Body of pancreas (tissue), 4 donors: ENCODE results near the gene CCDC116. TPM values are rescaled to one million over a fixed set of nuclear protein-coding genes. Genes with fewer than 3 reads are reported as not detected.

Experiments used
- ATAC-seq: fragments of 150-250 bp; one replicate; pipeline ENCODE4 v1.9.1; 2016
- DNase-seq, 4 donors: peaks; one replicate each; pipeline ENCODE4 v3.0.0-alpha.2; 2019
- H3K27ac ChIP-seq, 4 donors: fragments of 200-600 bp; sonication (generic); 1 replicate in 3 of 4; 2 replicates in 1 of 4; pipeline versions ENCODE4 v1.5.1 to v1.6.1; 2016 to 2019; ENCODE audit warnings: mild to moderate bottlenecking in 1 of 4, mixed read lengths in 1 of 4, moderate library complexity in 1 of 4
- H3K27me3 ChIP-seq, 2 donors: fragments of 200-600 bp; sonication (generic); one replicate each; pipeline ENCODE4 v1.6.0; 2016; ENCODE audit warnings: mild to moderate bottlenecking in 1 of 2
- H3K36me3 ChIP-seq, 2 donors: fragments of 200-600 bp; sonication (generic); replicated peaks in 1 of 2; 2 replicates each; pipeline ENCODE4 v1.5.1; 2016; ENCODE audit warnings: low read depth in 2 of 2; ENCODE audit not compliant: insufficient read depth in 1 of 2
- H3K4me1 ChIP-seq: fragments of 200-600 bp; sonication (generic); one replicate; pipeline ENCODE4 v1.6.0; 2016
- H3K4me3 ChIP-seq, 2 donors: fragments of 200-600 bp; sonication (generic); 1 replicate in 1 of 2; 2 replicates in 1 of 2; pipeline ENCODE4 v1.5.1; 2016 to 2019
- H3K9me3 ChIP-seq, 3 donors: fragments of 200-600 bp; sonication (generic); 1 replicate in 2 of 3; 2 replicates in 1 of 3; pipeline ENCODE4 v1.5.1; 2016
- POLR2A ChIP-seq, 3 donors: fragments of 450-650 bp; IDR thresholded peaks; one replicate each; pipeline ENCODE4 v1.6.1; 2016; ENCODE audit warnings: antibody characterized with exemption in 3 of 3, mild to moderate bottlenecking in 2 of 3
- WGBS, 2 donors: methylation state at CpG; one replicate each; pipeline ENCODE4 v1.1.5; 2017; 5-methylcytosine and 5-hydroxymethylcytosine counted together
- intact Hi-C: fragments of 100-400 bp; cut with DNase I; formaldehyde crosslinking; loops from one replicate; pipeline ENCODE4 v1.15.1; 2023
- total RNA-seq, 2 donors: library from RNA; depleted of rRNA; stranded (reverse); fragments of >200 nt; gene quantifications; one replicate each; pipeline ENCODE4 v1.1.0, GENCODE V29; 2016
- TF ChIP-seq, protein P1 (sequence below), 7 experiments: fragments of 450-650 bp in 4 of 7; fragments of 200-600 bp in 3 of 7; sonication (generic) in 3 of 7; IDR thresholded peaks; one replicate each; pipeline ENCODE4 v1.5.1; 2016 to 2019; ENCODE audit warnings: antibody characterized with exemption in 7 of 7

Gene CCDC116
- total RNA-seq, 2 donors from 2014 or later = 0.52 TPM; not detected in 1

DNA sequence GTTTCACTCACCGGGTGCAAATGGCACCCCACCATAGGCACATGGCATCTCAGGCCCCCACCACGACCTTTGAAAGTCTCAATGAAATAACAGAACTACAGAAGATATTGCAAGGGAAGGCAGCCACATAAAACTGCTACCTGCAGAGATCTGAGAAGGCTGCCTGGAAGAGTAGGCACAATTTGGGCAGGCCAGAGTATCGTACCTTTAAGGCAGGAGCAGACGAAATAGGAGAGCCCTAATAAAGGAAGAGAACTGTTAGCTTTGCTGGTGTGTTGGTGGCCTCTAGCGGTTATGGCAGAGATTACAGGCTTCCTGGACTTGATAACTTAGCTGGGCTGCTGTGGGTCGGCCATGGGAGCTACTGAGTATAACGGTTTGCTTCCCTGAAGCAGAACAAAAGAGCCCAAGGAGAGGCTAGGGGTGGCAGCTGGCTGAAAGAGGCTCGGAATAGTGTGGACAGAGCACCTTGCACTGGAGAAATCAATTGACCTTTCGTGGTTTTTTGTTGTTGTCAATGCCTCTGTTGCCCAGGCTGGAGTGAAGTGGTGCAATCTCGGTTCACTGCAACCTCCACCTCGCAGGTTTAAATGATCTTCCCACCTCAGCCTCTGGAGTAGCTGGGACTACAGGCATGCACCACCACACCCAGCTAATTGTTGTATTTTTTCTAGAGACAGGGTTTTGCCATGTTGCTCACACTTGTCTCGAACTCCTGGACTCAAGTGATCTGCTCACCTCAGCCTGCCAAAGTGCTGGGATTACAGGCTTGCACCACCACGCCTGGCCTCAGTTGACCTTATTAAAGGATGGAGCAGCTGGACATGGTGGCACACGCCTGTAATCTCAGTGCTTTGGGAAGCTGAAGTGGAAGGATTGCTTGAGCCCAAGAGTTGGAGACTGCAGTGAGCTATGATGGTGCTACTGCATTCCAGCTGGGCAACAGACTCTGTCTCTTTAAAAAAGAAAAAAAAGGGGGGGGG lies 14.3 kb downstream of the CCDC116 start:
- Histone ChIP-seq H3K9me3 (no peaks in the 10 kb centered on the region), H3K4me3 (no peak overlapping the region), H3K27ac (no peak overlapping the region), H3K36me3 (peaks cover 0 to 2% of the 10 kb centered on the region in 2 donors), H3K27me3 (no peaks in the 10 kb centered on the region), H3K4me1 (peaks cover 41% of the 10 kb centered on the region)
- peak; percentile 85 to 88 (median 87) for DNase-seq
- TF ChIP-seq, protein P1, sequence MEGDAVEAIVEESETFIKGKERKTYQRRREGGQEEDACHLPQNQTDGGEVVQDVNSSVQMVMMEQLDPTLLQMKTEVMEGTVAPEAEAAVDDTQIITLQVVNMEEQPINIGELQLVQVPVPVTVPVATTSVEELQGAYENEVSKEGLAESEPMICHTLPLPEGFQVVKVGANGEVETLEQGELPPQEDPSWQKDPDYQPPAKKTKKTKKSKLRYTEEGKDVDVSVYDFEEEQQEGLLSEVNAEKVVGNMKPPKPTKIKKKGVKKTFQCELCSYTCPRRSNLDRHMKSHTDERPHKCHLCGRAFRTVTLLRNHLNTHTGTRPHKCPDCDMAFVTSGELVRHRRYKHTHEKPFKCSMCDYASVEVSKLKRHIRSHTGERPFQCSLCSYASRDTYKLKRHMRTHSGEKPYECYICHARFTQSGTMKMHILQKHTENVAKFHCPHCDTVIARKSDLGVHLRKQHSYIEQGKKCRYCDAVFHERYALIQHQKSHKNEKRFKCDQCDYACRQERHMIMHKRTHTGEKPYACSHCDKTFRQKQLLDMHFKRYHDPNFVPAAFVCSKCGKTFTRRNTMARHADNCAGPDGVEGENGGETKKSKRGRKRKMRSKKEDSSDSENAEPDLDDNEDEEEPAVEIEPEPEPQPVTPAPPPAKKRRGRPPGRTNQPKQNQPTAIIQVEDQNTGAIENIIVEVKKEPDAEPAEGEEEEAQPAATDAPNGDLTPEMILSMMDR (IDR thresholded peaks at IDR 0.05) = peak; percentile 67 to 88 (median 84)
- TF ChIP-seq POLR2A (IDR thresholded peaks at IDR 0.05) = no peak
- intact Hi-C loops = no loop called here
- WGBS, 2 donors = 42 to 43% methylated on average over 14 of the region's 14 CpGs
- ATAC-seq = peak; percentile 31

DNA sequence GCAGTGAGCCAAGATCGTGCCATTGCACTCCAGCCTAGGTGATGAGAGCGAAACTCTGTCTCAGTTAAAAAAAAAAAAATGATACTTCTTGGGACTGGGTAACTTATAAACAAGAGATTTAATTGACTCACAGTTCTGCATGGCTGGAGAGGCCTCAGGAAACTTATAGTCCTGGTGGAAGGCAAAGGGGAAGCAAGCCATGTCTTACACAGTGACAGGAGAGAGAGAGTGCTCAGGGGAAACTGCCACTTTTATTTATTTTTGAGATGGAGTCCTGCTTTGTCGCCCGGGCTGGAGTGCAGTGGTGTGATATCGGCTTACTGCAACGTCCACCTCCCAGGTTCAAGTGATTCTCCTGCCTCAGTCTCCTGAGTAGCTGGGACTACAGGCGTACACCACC lies 17.7 kb downstream of the CCDC116 start:
- ATAC-seq (no peak), DNase-seq (no peak)
- 87% methylated on average over 7 of the region's 7 CpGs for WGBS, 2 donors
- H3K27ac ChIP-seq = no peak overlapping the region
- no peaks in the 10 kb centered on the region for H3K27me3 ChIP-seq
- no peaks in the 10 kb centered on the region for H3K9me3 ChIP-seq
- H3K4me3 ChIP-seq = no peak overlapping the region
- intact Hi-C loops = no loop called here
- TF ChIP-seq, protein P1 (IDR thresholded peaks at IDR 0.05) = no peak
- TF ChIP-seq POLR2A (IDR thresholded peaks at IDR 0.05) = no peak
- peaks cover 30% of the 10 kb centered on the region for H3K4me1 ChIP-seq
- H3K36me3 ChIP-seq = peaks cover 0 to 2% of the 10 kb centered on the region in 2 donors

DNA sequence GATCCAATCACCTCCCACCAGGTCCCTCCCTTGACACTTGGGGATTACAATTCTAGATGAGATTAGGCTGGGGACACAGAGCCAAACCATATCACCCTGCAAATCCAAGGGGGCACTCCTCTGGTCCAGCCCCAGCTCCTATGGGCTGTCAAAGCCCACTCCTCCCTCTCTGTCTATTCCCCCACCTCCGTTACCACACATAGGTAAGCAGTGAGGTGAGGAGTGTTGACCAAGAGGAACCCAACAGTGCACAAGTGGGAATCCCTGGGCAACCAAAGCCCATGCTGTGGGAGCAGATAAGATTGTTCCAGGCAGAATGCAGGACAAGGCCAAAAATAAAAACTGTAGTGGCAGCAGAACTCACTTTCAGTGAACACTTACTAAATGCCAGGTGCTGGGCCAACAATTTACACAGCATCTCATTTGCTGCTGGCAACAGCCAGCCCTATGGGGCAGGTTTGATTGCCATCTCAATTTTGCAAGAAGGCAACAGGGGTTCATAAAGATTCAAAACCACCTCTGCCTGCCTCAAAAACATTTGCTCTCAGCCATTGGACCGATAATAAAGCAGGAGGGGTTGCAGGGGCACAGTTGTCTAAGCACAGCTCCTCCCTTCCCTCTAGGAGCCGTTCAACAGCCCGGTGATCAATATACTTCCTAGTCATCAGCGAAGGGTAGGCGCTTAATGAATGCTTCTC lies 18.4 kb downstream of the CCDC116 start:
- no peak overlapping the region for H3K4me3 ChIP-seq

DNA sequence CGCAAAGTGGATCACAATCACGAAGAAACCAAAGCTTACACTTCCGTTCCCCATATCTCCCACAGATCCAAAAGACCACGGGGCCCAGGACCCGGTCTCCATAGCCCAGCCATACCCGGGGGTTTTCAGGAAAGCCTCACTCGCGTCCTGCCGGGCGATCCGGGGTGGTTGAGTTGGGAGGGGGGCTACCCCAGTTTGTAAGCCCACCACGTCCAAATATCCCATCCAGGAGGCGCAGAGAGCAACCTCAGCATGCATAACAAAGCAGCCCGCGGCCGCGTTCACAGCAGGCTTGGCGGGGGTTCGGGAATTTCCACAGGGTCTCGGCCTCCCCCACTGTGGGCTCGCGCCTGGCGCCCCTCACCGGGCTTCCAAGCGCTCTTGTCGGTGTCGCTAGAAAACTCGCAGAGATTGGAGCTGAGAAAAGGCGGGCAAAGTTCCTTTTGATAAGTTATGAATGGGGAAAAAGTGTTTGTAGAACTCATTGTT lies 19.0 kb downstream of the CCDC116 start:
- TF ChIP-seq POLR2A (IDR thresholded peaks at IDR 0.05) = no peak
- TF ChIP-seq, protein P1 (IDR thresholded peaks at IDR 0.05) = no peak
- Histone ChIP-seq H3K4me1 (peaks cover 26% of the 10 kb centered on the region), H3K27ac (peak overlapping the region in 1 of 4 donors; percentile 11), H3K9me3 (no peaks in the 10 kb centered on the region), H3K27me3 (no peaks in the 10 kb centered on the region), H3K4me3 (no peak overlapping the region), H3K36me3 (peaks cover 0 to 2% of the 10 kb centered on the region in 2 donors)
- no peak for ATAC-seq
- 12 to 42% methylated on average over 26 to 29 of the region's 29 CpGs for WGBS, 2 donors
- no peak for DNase-seq
- intact Hi-C loops = no loop called here

More for the DNA sequence above, 18.4 kb downstream of the CCDC116 start:
- Histone ChIP-seq H3K36me3 (peaks cover 0 to 2% of the 10 kb centered on the region in 2 donors), H3K27ac (no peak overlapping the region), H3K9me3 (no peaks in the 10 kb centered on the region), H3K27me3 (no peaks in the 10 kb centered on the region), H3K4me1 (peaks cover 30% of the 10 kb centered on the region)
- WGBS, 2 donors = 33 to 54% methylated on average over 4 to 6 of the region's 6 CpGs
- no peak for TF ChIP-seq POLR2A (IDR thresholded peaks at IDR 0.05)
- TF ChIP-seq, protein P1 (IDR thresholded peaks at IDR 0.05) = no peak
- DNase-seq (no peak), ATAC-seq (no peak)
- intact Hi-C loops = no loop called here
